ENCODE measurements around the gene GGNBP2. TPM values are rescaled to one million over a fixed set of nuclear protein-coding genes. Genes with fewer than 3 reads are reported as not detected.

Gene GGNBP2
- total RNA-seq, 2 donors from 2014 or later, result 67.6 to 81.0 TPM

- Histone ChIP-seq H3K9ac (ENCODE audit: low read depth in 2 of 2, low read length in 2 of 2) (no peak overlapping the region), H3K9me3 (no peaks in the 10 kb centered on the region), H3K27me3 (no peaks in the 10 kb centered on the region), H3K4me3 (no peak overlapping the region), H3K27ac (no peak overlapping the region), H3K36me3 (no peaks in the 10 kb centered on the region), H3K4me1 (peaks cover 8% of the 10 kb centered on the region)
- no peak for TF ChIP-seq CTCF (IDR thresholded peaks at IDR 0.05)
- intact Hi-C loops (cut with DNase I), result loop anchor here (5.0 kb wide), 1 partner anchor 48 kb away; no protein-coding TSS in a partner anchor
- no peak for DNase-seq
Observed at GRCh38 chr17:36594626-36595401, 50.1 kb downstream of the GGNBP2 start.

- TF ChIP-seq CTCF (IDR thresholded peaks at IDR 0.05), result no peak
- H3K36me3 ChIP-seq, result no peaks in the 10 kb centered on the region
- peak overlapping the region; percentile 62 for H3K27ac ChIP-seq
- no peaks in the 10 kb centered on the region for H3K9me3 ChIP-seq
- intact Hi-C loops (cut with DNase I), result no loop called here
- DNase-seq, result peak; percentile 79
- H3K4me1 ChIP-seq, result peaks cover 13% of the 10 kb centered on the region
- no peak overlapping the region for H3K4me3 ChIP-seq
- H3K27me3 ChIP-seq, result no peaks in the 10 kb centered on the region
- peak overlapping the region in 1 of 2 donors; percentile 60 for H3K9ac ChIP-seq (ENCODE audit: low read depth in 2 of 2, low read length in 2 of 2)
Observed at GRCh38 chr17:36597226-36597625, 52.5 kb downstream of the GGNBP2 start.

- Histone ChIP-seq H3K27ac (peak overlapping the region; percentile 62), H3K27me3 (no peaks in the 10 kb centered on the region), H3K9ac (ENCODE audit: low read depth in 2 of 2, low read length in 2 of 2) (peak overlapping the region in 1 of 2 donors; percentile 60), H3K36me3 (no peaks in the 10 kb centered on the region), H3K4me3 (no peak overlapping the region), H3K4me1 (peaks cover 19% of the 10 kb centered on the region), H3K9me3 (no peaks in the 10 kb centered on the region)
- intact Hi-C loops (cut with DNase I), result no loop called here
- no peak for DNase-seq
- no peak for TF ChIP-seq CTCF (IDR thresholded peaks at IDR 0.05)
Observed at GRCh38 chr17:36597866-36598777, 53.4 kb downstream of the GGNBP2 start.

GRCh38 chr17:36598951-36599401 is 54.3 kb downstream of the GGNBP2 start:
- Histone ChIP-seq H3K36me3 (no peaks in the 10 kb centered on the region), H3K27ac (peak overlapping the region; percentile 60), H3K4me3 (no peak overlapping the region), H3K9ac (ENCODE audit: low read depth in 2 of 2, low read length in 2 of 2) (peak overlapping the region in 1 of 2 donors; percentile 60), H3K27me3 (no peaks in the 10 kb centered on the region), H3K4me1 (peaks cover 19% of the 10 kb centered on the region), H3K9me3 (no peaks in the 10 kb centered on the region)
- no peak for TF ChIP-seq CTCF (IDR thresholded peaks at IDR 0.05)
- intact Hi-C loops (cut with DNase I), result no loop called here
- DNase-seq, result peak; percentile 75

- no peaks in the 10 kb centered on the region for H3K9me3 ChIP-seq
- H3K36me3 ChIP-seq, result no peaks in the 10 kb centered on the region
- no peaks in the 10 kb centered on the region for H3K27me3 ChIP-seq
- H3K4me1 ChIP-seq, result peaks cover 19% of the 10 kb centered on the region
- peak overlapping the region; percentile 60 for H3K27ac ChIP-seq
- TF ChIP-seq CTCF (IDR thresholded peaks at IDR 0.05), result no peak
- intact Hi-C loops (cut with DNase I), result loop anchor here (10.0 kb wide), 1 partner anchor 775 kb away; the partner anchor contains the start of gene C17orf78
- H3K4me3 ChIP-seq, result no peak overlapping the region
- H3K9ac ChIP-seq (ENCODE audit: low read depth in 2 of 2, low read length in 2 of 2), result peak overlapping the region in 1 of 2 donors; percentile 60
- DNase-seq, result no peak
Observed at GRCh38 chr17:36599546-36600250, 55.0 kb downstream of the GGNBP2 start.

Measured in colonic mucosa (tissue), 4 donors.